ENCODE results near the gene H2BK1.

Gene H2BK1

GRCh38 chr7:151173386-151174245 is 36.7 kb downstream of the H2BK1 start:
- DNase-seq (ENCODE audit: insufficient read length, low spot score) (no peak), FAIRE-seq (no peak)
- no peak for TF ChIP-seq CTCF (IDR thresholded peaks at IDR 0.05; ENCODE audit: insufficient read depth, missing control alignments)

- FAIRE-seq (no peak), DNase-seq (ENCODE audit: insufficient read length, low spot score) (peak; percentile 70)
- TF ChIP-seq CTCF (IDR thresholded peaks at IDR 0.05; ENCODE audit: insufficient read depth, missing control alignments) = peak; percentile 100
These were observed 37.8 kb downstream of the H2BK1 start for GRCh38 chr7:151172273-151173141.

- DNase-seq (ENCODE audit: insufficient read length, low spot score) (no peak), FAIRE-seq (no peak)
- no peak for TF ChIP-seq CTCF (IDR thresholded peaks at IDR 0.05; ENCODE audit: insufficient read depth, missing control alignments)
These were observed 41.5 kb downstream of the H2BK1 start for GRCh38 chr7:151168787-151169162.

GRCh38 chr7:151168003-151168786 is 42.1 kb downstream of the H2BK1 start:
- FAIRE-seq (no peak), DNase-seq (ENCODE audit: insufficient read length, low spot score) (no peak)

GRCh38 chr7:151167197-151167961 is 42.9 kb downstream of the H2BK1 start, which contains the start of gene GBX1:
Gene GBX1, minus strand, starts transcription at chr7:151167694. Its CDS starts 146 bp downstream, at chr7:151167548.
- FAIRE-seq = no peak
- DNase-seq (ENCODE audit: insufficient read length, low spot score) = no peak
- no peak for TF ChIP-seq CTCF (IDR thresholded peaks at IDR 0.05; ENCODE audit: insufficient read depth, missing control alignments)

More at GRCh38 chr7:151168003-151168786, 42.1 kb downstream of the H2BK1 start:
- peak; percentile 40 for TF ChIP-seq CTCF (IDR thresholded peaks at IDR 0.05; ENCODE audit: insufficient read depth, missing control alignments)

GRCh38 chr7:151166629-151167196 is 43.6 kb downstream of the H2BK1 start:
- no peak for TF ChIP-seq CTCF (IDR thresholded peaks at IDR 0.05; ENCODE audit: insufficient read depth, missing control alignments)
- FAIRE-seq = no peak

More at GRCh38 chr7:151166629-151167196, 43.6 kb downstream of the H2BK1 start:
- DNase-seq (ENCODE audit: insufficient read length, low spot score) = no peak
